WTC11 (cell line): ENCODE results near the gene TMEM161B. TPM values are rescaled to one million over a fixed set of nuclear protein-coding genes. Genes with fewer than 3 reads are reported as not detected.
A peak's percentile ranks its signal among the peaks of the same experiment; 100 is the strongest.

ENCODE experiments used
- ATAC-seq: fragments of 200-7000 bp; cut with Tn5 transposase; 2 replicates; pipeline ENCODE4 v1.10.0; 2021; ENCODE audit warnings: mild to moderate bottlenecking, moderate library complexity
- Bru-seq: library from RNA; stranded (reverse); fragments of 400-500 nt; gene quantifications from one replicate; lab custom pipeline; 2021; lab: Mats Ljungman, UMichigan
- CTCF ChIA-PET: fragments of 300-600 bp; sonication (Branson Sonifier 250); formaldehyde crosslinking; loops from one replicate; lab custom pipeline; 2021; ENCODE audit warnings: antibody characterized with exemption; lab: Charles Lee
- POLR2A ChIA-PET: fragments of 350-600 bp; sonication (Branson Sonifier 250); formaldehyde crosslinking; loops from one replicate; lab custom pipeline; 2021; ENCODE audit warnings: antibody characterized with exemption; lab: Charles Lee
- DNase-seq: peaks from one replicate; pipeline ENCODE4 v3.0.0; 2021; ENCODE audit warnings: low spot score
- H3K27ac Mint-ChIP-seq: 2 replicates; pipeline ENCODE4 v1.8.0; 2021; ENCODE audit warnings: mixed read lengths
- H3K27me3 Mint-ChIP-seq: 2 replicates; pipeline ENCODE4 v1.8.0; 2021; ENCODE audit warnings: low read depth, mild to moderate bottlenecking, moderate library complexity, mixed read lengths
- H3K36me3 Mint-ChIP-seq: 2 replicates; pipeline ENCODE4 v1.8.0; 2021; ENCODE audit warnings: mixed read lengths
- H3K4me1 Mint-ChIP-seq: 2 replicates; pipeline ENCODE4 v1.8.0; 2022; ENCODE audit warnings: mixed read lengths
- H3K4me3 Mint-ChIP-seq: 2 replicates; pipeline ENCODE4 v1.8.0; 2021; ENCODE audit warnings: mild to moderate bottlenecking, moderate library complexity, mixed read lengths
- H3K9me3 Mint-ChIP-seq: 2 replicates; pipeline ENCODE4 v1.8.0; 2021; ENCODE audit warnings: mixed read lengths
- CREM ChIP-seq: sonication (generic); formaldehyde crosslinking; IDR thresholded peaks from 2 replicates; pipeline ENCODE4 v1.8.1; 2022; ENCODE audit warnings: mild to moderate bottlenecking, missing genetic modification reagents, moderate library complexity
- ESRRA ChIP-seq: sonication (generic); formaldehyde crosslinking; IDR thresholded peaks from 2 replicates; pipeline ENCODE4 v1.8.1; 2022; ENCODE audit warnings: mild to moderate bottlenecking, missing genetic modification reagents, borderline replicate concordance
- ETV6 ChIP-seq: sonication (generic); formaldehyde crosslinking; IDR thresholded peaks from 2 replicates; pipeline ENCODE4 v1.8.1; 2022; ENCODE audit warnings: mild to moderate bottlenecking, missing genetic modification reagents
- GRHL2 ChIP-seq: fragments of 250-450 bp; sonication (Bioruptor Pico); IDR thresholded peaks from 2 replicates; pipeline ENCODE4 v1.8.0; 2022; ENCODE audit warnings: mild to moderate bottlenecking, moderate library complexity; ENCODE audit not compliant: insufficient replicate concordance, severe bottlenecking
- HMGA2 ChIP-seq: fragments of 250-450 bp; sonication (Bioruptor Pico); IDR thresholded peaks from 2 replicates; pipeline ENCODE4 v1.4.0; 2021; ENCODE audit warnings: mild to moderate bottlenecking, moderate library complexity
- MYBL2 ChIP-seq: sonication (generic); formaldehyde crosslinking; IDR thresholded peaks from 2 replicates; pipeline ENCODE4 v1.8.1; 2023; ENCODE audit warnings: mild to moderate bottlenecking, moderate library complexity, missing genetic modification reagents
- NFATC4 ChIP-seq: fragments of 250-450 bp; sonication (Bioruptor Pico); IDR thresholded peaks from 2 replicates; pipeline ENCODE4 v1.9.0; 2021; ENCODE audit warnings: mild to moderate bottlenecking
- NFE2L1 ChIP-seq: sonication (generic); formaldehyde crosslinking; IDR thresholded peaks from 2 replicates; pipeline ENCODE4 v1.8.1; 2023; ENCODE audit warnings: missing genetic modification reagents
- OVOL2 ChIP-seq: fragments of 250-450 bp; sonication (Bioruptor Pico); IDR thresholded peaks from 2 replicates; pipeline ENCODE4 v1.9.0; 2021; ENCODE audit warnings: mild to moderate bottlenecking, borderline replicate concordance
- RELA ChIP-seq: sonication (generic); formaldehyde crosslinking; IDR thresholded peaks from 2 replicates; pipeline ENCODE4 v1.8.1; 2022; ENCODE audit warnings: missing genetic modification reagents, mild to moderate bottlenecking, borderline replicate concordance
- SP1 ChIP-seq: sonication (generic); formaldehyde crosslinking; conservative IDR thresholded peaks from 2 replicates; pipeline ENCODE4 v1.8.1; 2022; ENCODE audit warnings: missing genetic modification reagents
- long read RNA-seq, 3 experiments: library from RNA in 1 of 3; library from capped mRNA in 1 of 3; library from polyadenylated mRNA in 1 of 3; unstranded in 2 of 3; stranded (forward) in 1 of 3; transcript quantifications; one replicate each; pipeline ENCODE4 v2.0.0, GENCODE V29; 2021
- total RNA-seq: library from RNA; stranded (reverse); gene quantifications from 3 replicates; pipeline ENCODE4 v1.2.3, GENCODE V29; 2021
- TF ChIP-seq, protein P1 (sequence below): fragments of 250-450 bp; sonication (Bioruptor Pico); IDR thresholded peaks from 2 replicates; pipeline ENCODE4 v1.9.0; 2021; ENCODE audit warnings: mild to moderate bottlenecking, borderline replicate concordance
- TF ChIP-seq, protein P2 (sequence below): sonication (generic); formaldehyde crosslinking; IDR thresholded peaks from 2 replicates; pipeline ENCODE4 v1.8.1; 2023; ENCODE audit warnings: mild to moderate bottlenecking, missing genetic modification reagents
- TF ChIP-seq, protein P3 (sequence below): sonication (generic); formaldehyde crosslinking; IDR thresholded peaks from 2 replicates; pipeline ENCODE4 v1.8.1; 2022; ENCODE audit warnings: low read depth, mild to moderate bottlenecking, moderate library complexity, missing genetic modification reagents, borderline replicate concordance
- TF ChIP-seq, protein P4 (sequence below): sonication (generic); formaldehyde crosslinking; IDR thresholded peaks from 2 replicates; pipeline ENCODE4 v1.8.1; 2023; ENCODE audit warnings: mild to moderate bottlenecking, missing genetic modification reagents, borderline replicate concordance
- TF ChIP-seq, protein P5 (sequence below): sonication (generic); formaldehyde crosslinking; conservative IDR thresholded peaks from 2 replicates; pipeline ENCODE4 v1.8.1; 2023; ENCODE audit warnings: mild to moderate bottlenecking, low read depth, missing genetic modification reagents, moderate library complexity
- TF ChIP-seq, protein P6 (sequence below): sonication (generic); formaldehyde crosslinking; IDR thresholded peaks from 2 replicates; pipeline ENCODE4 v1.8.0; 2022; ENCODE audit warnings: mild to moderate bottlenecking, missing genetic modification reagents
- TF ChIP-seq, protein P7 (sequence below): sonication (generic); formaldehyde crosslinking; IDR thresholded peaks from 2 replicates; pipeline ENCODE4 v1.8.1; 2023; ENCODE audit warnings: mild to moderate bottlenecking, missing genetic modification reagents

Gene TMEM161B
- 14.1 to 17.0 TPM (median 15.5 TPM) in 3 replicates for total RNA-seq
- percentile 90 among the genes with signal in this experiment for Bru-seq, nascent RNA
- long read RNA-seq, experiment 1, transcript TMEM161B-201 (12 exons, 2,594 nt), result major isoform, 14 of 48 reads
- long read RNA-seq, experiment 1, partial matches to known transcripts, result 10 of 48 reads
- long read RNA-seq, experiment 1, other reads (novel, unspliced or antisense), result 21 of 48 reads
- long read RNA-seq, experiment 2, transcript TMEM161B-201 (12 exons, 2,594 nt), result major isoform, 5 of 13 reads
- long read RNA-seq, experiment 2, partial matches to known transcripts, result 1 of 13 reads
- long read RNA-seq, experiment 2, other reads (novel, unspliced or antisense), result 7 of 13 reads
- long read RNA-seq, experiment 3, transcript TMEM161B-201 (12 exons, 2,594 nt), result major isoform, 16 of 47 reads
- long read RNA-seq, experiment 3, partial matches to known transcripts, result 19 of 47 reads
- long read RNA-seq, experiment 3, other reads (novel, unspliced or antisense), result 12 of 47 reads

DNA sequence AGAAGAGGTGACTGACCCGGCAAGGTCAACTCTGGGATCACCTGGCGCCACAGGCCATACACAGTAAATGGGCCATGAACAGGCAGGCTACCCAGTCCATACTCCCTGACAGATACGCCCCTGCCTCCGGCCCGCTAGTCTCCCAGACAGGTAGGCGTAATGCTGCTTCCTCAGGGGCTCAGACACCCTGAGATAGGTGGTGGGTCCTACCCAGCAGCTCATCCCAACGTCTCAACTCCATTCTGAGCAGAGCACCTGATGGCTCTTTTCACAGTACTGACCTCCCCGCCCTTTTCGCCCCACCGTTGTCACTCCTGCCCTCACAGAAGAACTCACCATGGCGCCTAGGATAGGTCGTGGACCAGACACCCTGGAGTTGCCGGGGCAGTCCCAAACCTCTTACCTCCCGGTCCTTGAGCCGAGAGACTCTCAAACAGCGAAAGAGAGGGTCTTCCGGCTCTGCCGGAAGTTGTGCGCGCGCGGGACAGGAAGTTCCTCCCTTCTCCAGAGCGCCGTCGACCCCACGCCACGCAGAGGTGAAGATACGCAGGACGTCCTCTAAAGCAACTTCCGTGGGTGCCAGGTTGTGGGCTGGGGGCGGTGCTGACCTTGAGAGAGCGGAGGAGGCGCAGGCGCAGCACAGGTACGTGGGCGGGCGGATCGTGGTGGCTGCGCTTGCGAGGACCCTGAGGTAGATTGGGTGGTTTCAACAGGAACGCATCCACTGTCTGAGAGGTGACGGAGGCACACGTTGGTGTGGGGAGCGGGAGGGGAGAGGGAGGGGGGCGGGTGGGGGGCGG, at the start of gene TMEM161B:
TSS of gene TMEM161B (minus strand) at position 461 of the 800 bp plus-strand sequence. CDS start at position 339, 122 bp downstream.
- Mint-ChIP-seq H3K9me3 (peaks cover 22% of the 10 kb centered on the region), H3K27me3 (no peaks in the 10 kb centered on the region; the same call in 1 of the 2 replicates), H3K27ac (peak within 1 kb of the TSS; percentile 97), H3K36me3 (peaks cover 56% of the 10 kb centered on the region), H3K4me1 (peaks cover 18% of the 10 kb centered on the region), H3K4me3 (peak within 1 kb of the TSS; percentile 99)
- DNase-seq (peak; percentile 70), ATAC-seq (peak; percentile 86)
- CTCF ChIA-PET, result no interaction called here
- POLR2A ChIA-PET, result interaction anchor here (0.8 kb wide), 1 partner anchor 120 kb away, joined by 8 read pairs; no protein-coding TSS in a partner anchor
- no peak for TF ChIP-seq GRHL2 (CRISPR knock-in tag)
- TF ChIP-seq, protein P1, sequence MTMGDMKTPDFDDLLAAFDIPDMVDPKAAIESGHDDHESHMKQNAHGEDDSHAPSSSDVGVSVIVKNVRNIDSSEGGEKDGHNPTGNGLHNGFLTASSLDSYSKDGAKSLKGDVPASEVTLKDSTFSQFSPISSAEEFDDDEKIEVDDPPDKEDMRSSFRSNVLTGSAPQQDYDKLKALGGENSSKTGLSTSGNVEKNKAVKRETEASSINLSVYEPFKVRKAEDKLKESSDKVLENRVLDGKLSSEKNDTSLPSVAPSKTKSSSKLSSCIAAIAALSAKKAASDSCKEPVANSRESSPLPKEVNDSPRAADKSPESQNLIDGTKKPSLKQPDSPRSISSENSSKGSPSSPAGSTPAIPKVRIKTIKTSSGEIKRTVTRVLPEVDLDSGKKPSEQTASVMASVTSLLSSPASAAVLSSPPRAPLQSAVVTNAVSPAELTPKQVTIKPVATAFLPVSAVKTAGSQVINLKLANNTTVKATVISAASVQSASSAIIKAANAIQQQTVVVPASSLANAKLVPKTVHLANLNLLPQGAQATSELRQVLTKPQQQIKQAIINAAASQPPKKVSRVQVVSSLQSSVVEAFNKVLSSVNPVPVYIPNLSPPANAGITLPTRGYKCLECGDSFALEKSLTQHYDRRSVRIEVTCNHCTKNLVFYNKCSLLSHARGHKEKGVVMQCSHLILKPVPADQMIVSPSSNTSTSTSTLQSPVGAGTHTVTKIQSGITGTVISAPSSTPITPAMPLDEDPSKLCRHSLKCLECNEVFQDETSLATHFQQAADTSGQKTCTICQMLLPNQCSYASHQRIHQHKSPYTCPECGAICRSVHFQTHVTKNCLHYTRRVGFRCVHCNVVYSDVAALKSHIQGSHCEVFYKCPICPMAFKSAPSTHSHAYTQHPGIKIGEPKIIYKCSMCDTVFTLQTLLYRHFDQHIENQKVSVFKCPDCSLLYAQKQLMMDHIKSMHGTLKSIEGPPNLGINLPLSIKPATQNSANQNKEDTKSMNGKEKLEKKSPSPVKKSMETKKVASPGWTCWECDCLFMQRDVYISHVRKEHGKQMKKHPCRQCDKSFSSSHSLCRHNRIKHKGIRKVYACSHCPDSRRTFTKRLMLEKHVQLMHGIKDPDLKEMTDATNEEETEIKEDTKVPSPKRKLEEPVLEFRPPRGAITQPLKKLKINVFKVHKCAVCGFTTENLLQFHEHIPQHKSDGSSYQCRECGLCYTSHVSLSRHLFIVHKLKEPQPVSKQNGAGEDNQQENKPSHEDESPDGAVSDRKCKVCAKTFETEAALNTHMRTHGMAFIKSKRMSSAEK (CRISPR knock-in tag), result no peak
- peak; percentile 67 for TF ChIP-seq SP1 (CRISPR knock-in tag)
- peak; percentile 95 for TF ChIP-seq ESRRA (CRISPR knock-in tag)
- TF ChIP-seq, protein P2, sequence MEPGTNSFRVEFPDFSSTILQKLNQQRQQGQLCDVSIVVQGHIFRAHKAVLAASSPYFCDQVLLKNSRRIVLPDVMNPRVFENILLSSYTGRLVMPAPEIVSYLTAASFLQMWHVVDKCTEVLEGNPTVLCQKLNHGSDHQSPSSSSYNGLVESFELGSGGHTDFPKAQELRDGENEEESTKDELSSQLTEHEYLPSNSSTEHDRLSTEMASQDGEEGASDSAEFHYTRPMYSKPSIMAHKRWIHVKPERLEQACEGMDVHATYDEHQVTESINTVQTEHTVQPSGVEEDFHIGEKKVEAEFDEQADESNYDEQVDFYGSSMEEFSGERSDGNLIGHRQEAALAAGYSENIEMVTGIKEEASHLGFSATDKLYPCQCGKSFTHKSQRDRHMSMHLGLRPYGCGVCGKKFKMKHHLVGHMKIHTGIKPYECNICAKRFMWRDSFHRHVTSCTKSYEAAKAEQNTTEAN (CRISPR knock-in tag), result peak; percentile 88
- TF ChIP-seq, protein P3, sequence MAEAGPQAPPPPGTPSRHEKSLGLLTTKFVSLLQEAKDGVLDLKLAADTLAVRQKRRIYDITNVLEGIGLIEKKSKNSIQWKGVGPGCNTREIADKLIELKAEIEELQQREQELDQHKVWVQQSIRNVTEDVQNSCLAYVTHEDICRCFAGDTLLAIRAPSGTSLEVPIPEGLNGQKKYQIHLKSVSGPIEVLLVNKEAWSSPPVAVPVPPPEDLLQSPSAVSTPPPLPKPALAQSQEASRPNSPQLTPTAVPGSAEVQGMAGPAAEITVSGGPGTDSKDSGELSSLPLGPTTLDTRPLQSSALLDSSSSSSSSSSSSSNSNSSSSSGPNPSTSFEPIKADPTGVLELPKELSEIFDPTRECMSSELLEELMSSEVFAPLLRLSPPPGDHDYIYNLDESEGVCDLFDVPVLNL (CRISPR knock-in tag), result no peak
- TF ChIP-seq, protein P4, sequence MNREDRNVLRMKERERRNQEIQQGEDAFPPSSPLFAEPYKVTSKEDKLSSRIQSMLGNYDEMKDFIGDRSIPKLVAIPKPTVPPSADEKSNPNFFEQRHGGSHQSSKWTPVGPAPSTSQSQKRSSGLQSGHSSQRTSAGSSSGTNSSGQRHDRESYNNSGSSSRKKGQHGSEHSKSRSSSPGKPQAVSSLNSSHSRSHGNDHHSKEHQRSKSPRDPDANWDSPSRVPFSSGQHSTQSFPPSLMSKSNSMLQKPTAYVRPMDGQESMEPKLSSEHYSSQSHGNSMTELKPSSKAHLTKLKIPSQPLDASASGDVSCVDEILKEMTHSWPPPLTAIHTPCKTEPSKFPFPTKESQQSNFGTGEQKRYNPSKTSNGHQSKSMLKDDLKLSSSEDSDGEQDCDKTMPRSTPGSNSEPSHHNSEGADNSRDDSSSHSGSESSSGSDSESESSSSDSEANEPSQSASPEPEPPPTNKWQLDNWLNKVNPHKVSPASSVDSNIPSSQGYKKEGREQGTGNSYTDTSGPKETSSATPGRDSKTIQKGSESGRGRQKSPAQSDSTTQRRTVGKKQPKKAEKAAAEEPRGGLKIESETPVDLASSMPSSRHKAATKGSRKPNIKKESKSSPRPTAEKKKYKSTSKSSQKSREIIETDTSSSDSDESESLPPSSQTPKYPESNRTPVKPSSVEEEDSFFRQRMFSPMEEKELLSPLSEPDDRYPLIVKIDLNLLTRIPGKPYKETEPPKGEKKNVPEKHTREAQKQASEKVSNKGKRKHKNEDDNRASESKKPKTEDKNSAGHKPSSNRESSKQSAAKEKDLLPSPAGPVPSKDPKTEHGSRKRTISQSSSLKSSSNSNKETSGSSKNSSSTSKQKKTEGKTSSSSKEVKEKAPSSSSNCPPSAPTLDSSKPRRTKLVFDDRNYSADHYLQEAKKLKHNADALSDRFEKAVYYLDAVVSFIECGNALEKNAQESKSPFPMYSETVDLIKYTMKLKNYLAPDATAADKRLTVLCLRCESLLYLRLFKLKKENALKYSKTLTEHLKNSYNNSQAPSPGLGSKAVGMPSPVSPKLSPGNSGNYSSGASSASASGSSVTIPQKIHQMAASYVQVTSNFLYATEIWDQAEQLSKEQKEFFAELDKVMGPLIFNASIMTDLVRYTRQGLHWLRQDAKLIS (CRISPR knock-in tag), result 0 out of 2 replicates have a peak, but pooled peaks have one; percentile 16
- TF ChIP-seq ETV6 (CRISPR knock-in tag), result peak; percentile 83; the same call in 1 of the 2 replicates
- TF ChIP-seq, protein P5, sequence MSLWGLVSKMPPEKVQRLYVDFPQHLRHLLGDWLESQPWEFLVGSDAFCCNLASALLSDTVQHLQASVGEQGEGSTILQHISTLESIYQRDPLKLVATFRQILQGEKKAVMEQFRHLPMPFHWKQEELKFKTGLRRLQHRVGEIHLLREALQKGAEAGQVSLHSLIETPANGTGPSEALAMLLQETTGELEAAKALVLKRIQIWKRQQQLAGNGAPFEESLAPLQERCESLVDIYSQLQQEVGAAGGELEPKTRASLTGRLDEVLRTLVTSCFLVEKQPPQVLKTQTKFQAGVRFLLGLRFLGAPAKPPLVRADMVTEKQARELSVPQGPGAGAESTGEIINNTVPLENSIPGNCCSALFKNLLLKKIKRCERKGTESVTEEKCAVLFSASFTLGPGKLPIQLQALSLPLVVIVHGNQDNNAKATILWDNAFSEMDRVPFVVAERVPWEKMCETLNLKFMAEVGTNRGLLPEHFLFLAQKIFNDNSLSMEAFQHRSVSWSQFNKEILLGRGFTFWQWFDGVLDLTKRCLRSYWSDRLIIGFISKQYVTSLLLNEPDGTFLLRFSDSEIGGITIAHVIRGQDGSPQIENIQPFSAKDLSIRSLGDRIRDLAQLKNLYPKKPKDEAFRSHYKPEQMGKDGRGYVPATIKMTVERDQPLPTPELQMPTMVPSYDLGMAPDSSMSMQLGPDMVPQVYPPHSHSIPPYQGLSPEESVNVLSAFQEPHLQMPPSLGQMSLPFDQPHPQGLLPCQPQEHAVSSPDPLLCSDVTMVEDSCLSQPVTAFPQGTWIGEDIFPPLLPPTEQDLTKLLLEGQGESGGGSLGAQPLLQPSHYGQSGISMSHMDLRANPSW, result no peak
- peak; percentile 44; the same call in 1 of the 2 replicates for TF ChIP-seq MYBL2 (CRISPR knock-in tag)
- peak; percentile 75 for TF ChIP-seq CREM
- 0 out of 2 replicates have a peak, but pooled peaks have one; percentile 19 for TF ChIP-seq RELA (CRISPR knock-in tag)
- TF ChIP-seq, protein P6, sequence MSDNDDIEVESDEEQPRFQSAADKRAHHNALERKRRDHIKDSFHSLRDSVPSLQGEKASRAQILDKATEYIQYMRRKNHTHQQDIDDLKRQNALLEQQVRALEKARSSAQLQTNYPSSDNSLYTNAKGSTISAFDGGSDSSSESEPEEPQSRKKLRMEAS (CRISPR knock-in tag), result peak; percentile 70; the same call in 1 of the 2 replicates
- no peak for TF ChIP-seq HMGA2 (CRISPR knock-in tag)
- peak; percentile 47; the same call in 1 of the 2 replicates for TF ChIP-seq NFE2L1
- no peak for TF ChIP-seq NFATC4 (CRISPR knock-in tag)
- TF ChIP-seq, protein P7, sequence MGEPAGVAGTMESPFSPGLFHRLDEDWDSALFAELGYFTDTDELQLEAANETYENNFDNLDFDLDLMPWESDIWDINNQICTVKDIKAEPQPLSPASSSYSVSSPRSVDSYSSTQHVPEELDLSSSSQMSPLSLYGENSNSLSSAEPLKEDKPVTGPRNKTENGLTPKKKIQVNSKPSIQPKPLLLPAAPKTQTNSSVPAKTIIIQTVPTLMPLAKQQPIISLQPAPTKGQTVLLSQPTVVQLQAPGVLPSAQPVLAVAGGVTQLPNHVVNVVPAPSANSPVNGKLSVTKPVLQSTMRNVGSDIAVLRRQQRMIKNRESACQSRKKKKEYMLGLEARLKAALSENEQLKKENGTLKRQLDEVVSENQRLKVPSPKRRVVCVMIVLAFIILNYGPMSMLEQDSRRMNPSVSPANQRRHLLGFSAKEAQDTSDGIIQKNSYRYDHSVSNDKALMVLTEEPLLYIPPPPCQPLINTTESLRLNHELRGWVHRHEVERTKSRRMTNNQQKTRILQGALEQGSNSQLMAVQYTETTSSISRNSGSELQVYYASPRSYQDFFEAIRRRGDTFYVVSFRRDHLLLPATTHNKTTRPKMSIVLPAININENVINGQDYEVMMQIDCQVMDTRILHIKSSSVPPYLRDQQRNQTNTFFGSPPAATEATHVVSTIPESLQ (CRISPR knock-in tag), result no peak
- no peak for TF ChIP-seq OVOL2
